NCI-H460 (cell line): ENCODE data around the gene MGAT3. TPM values are rescaled to one million over a fixed set of nuclear protein-coding genes. Genes with fewer than 3 reads are reported as not detected.
"Not testable (repeated sequence)": the region's sequence is repeated elsewhere in the genome, so short reads cannot be mapped to it uniquely, and the experiment has no call there.

Experiments
- DNase-seq: peaks from one replicate; pipeline ENCODE4 v3.0.0-alpha.2; 2016; ENCODE audit warnings: low read depth; ENCODE audit errors: extremely low read depth
- total RNA-seq: library from RNA; depleted of rRNA; stranded (reverse); fragments of >200 nt; shearing (Covaris generic); gene quantifications from 2 replicates; pipeline ENCODE4 v1.2.3, GENCODE V29; 2014

The MGAT3 gene
- total RNA-seq, 1 experiment from 2014 or later: 0.02 TPM

- no peak for DNase-seq
Observed at GRCh38 chr22:39508393-39508792, 51.6 kb downstream of the MGAT3 start.

DNA sequence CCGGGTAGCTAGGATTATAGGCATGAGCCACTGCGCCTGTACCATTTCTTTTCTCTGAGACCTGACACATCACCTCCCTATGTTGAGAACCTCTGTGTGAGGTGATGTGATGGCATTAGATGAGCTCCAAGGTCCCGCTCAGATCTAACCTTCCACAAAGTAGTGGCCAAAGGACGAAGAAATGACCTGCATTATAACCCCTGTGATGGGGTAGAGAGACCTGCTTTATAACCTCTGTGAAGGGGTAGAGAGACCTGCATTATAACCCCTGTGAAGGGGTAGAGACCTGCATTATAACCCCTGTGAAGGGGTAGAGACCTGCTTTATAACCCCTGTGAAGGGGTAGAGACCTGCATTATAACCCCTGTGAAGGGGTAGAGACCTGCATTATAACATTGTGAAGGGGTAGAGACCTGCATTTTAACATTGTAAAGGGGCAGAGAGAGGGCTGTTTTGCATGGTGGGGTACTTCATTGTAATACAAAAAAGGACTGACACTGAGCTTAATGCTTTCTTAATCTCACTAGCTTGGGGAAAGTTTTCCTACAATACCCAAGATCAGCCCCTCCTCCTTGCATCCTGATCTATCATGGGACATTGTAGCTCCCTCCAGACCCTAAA is 53.8 kb downstream of the MGAT3 start:
- no peak for DNase-seq

DNA sequence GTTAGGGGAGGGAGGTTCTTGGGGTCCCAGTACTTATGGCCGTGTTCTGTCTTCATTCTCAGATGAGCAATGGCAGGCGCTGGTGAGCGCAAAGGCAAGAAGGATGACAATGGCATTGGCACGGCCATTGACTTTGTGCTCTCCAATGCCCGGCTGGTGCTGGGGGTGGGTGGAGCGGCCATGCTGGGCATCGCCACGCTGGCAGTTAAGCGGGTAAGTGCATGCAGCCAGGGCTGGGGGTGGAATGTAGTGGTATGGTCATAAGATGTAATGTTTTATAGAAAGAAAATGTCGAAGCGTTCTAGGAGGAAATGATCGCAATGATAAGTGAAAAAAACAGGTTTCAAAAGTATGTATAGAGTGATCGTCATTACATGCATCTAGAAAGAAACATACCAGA is 54.4 kb downstream of the MGAT3 start:
- DNase-seq: no peak

DNA sequence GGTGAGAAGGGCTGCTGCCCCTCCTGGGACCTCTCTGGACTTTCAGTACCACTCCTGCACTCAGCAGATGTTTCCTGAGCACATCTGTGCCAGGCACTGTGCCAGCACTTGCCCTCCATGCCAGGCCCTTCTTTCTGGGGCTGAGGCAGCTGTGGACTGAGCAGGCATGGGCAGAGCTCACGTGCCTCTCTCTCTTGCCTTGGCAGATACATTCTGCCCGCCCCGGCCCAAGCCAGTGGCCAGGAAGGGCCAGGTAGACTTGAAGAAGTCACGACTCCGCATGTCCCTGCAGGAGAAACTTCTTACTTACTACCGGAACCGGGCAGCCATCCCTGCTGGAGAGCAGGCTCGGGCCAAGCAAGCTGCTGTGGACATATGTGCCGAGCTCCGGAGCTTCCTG is 55.2 kb downstream of the MGAT3 start:
- DNase-seq: no peak

- DNase-seq: no peak
Observed at GRCh38 chr22:39513791-39514190, 57.0 kb downstream of the MGAT3 start.

DNA sequence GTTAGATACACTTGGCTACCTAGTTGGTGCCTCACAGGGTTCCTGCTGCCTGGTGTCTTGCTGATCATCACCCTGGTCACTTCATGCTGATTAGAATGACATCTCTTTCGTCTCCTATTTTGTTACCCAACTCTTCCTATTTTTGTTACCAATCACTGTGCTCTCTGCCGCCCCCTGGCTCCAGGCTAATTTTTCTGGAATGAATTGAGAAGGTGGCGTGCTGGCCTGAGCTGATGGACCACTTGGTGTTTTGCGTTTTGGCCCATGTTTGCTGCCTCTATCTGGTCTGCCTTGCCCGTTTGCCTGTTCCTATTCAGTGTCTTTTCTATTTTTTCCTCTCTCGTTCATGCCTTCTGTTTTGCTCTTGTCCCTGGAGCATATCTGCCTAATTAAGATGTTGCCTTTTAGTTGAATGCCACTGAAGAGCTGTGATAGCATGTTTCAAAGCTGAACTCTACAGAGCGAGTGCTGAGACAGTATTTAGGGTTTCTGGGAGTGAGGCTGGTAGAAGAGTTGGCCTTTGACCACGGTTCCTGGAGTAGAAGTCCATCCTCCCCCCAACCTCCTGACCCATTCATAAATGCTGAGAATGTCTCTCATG is 57.7 kb downstream of the MGAT3 start:
- no peak for DNase-seq

- no peak for DNase-seq
Observed at GRCh38 chr22:39515266-39516050, 58.6 kb downstream of the MGAT3 start.

DNA sequence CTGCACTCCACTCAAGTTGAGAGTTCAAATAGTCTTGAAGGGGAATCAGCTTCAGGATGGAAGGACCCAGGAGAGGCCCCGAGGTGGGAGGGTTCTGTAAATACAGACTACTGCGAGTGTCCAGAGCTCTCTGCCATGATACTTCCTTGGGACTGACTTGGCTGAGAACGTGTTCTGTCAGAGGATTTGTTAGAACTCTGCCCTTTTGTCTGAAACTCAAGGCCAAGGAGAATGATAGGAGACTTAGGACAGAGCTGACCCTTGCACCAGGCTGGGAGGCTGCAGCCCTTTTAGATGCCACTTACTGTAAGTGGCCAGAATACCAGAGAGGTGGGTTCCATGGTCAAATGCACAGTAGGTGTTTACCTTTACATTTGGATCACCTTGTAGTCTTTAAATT is 60.7 kb downstream of the MGAT3 start:
- DNase-seq: no peak

DNA sequence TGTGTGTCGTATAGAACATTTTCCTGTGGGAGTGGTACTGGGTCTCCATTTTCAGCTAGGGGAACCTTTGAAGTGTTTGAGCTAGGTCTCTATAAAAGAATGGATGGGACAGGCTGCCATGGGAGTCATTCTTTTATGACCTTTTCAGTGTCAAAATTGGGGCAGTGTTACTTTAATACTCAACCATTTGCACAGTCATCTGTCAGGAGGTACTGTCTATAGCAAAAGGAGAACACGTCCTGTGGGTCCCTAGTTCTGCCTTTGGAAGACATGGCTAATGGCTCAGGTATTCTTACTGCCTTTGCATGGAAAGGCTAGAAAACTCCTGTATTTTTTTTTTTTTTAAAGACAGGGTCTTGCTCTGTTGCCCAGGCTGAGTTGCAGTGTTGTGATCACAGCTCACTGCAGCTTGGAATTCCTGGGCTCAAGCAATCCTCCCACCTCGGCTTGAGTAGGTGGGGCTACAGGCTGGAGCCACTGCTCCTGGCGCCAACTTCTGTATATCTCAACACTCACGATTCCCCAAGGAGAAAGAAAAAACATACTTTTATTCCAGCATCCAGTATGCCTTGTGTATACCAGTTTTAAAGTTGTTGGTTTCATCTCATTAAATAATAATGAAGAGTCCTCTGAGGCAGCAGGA is 61.5 kb downstream of the MGAT3 start:
- no peak for DNase-seq

- DNase-seq: no peak
Observed at GRCh38 chr22:39518996-39519680, 62.3 kb downstream of the MGAT3 start.

DNA sequence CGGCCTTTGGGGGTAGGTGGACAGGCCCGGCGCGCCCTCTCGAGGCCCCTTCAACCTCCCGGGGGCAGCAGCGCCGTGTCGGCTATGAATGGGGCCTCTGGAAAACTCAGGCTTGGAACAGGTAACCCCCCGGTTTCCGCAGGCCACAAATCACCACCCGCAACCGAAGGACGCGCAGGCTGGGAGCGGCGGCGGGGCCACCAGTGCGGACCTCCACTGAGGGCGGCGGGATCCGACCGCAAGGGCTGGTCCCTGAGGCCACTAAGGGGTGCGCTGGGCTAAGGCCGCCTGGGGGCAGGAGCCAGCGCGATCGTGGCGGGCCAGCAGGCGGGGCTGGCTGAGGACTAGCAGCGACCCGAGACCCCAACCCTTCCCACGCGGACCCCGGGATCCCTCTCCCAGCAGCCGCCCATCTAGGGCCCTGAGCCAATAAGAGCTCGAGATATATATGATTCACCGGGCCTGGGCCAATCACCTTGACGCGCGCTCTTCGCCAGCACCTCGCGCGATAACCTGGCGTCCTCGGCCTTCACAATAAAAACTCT is 62.9 kb downstream of the MGAT3 start:
- DNase-seq: peak; percentile 96

GRCh38 chr22:39520226-39521105 is 63.7 kb downstream of the MGAT3 start, which contains the start of gene ATF4:
Gene ATF4, plus strand, starts transcription at chr22:39520562. Its CDS starts 884 bp downstream, at chr22:39521446.
- DNase-seq: no peak

DNA sequence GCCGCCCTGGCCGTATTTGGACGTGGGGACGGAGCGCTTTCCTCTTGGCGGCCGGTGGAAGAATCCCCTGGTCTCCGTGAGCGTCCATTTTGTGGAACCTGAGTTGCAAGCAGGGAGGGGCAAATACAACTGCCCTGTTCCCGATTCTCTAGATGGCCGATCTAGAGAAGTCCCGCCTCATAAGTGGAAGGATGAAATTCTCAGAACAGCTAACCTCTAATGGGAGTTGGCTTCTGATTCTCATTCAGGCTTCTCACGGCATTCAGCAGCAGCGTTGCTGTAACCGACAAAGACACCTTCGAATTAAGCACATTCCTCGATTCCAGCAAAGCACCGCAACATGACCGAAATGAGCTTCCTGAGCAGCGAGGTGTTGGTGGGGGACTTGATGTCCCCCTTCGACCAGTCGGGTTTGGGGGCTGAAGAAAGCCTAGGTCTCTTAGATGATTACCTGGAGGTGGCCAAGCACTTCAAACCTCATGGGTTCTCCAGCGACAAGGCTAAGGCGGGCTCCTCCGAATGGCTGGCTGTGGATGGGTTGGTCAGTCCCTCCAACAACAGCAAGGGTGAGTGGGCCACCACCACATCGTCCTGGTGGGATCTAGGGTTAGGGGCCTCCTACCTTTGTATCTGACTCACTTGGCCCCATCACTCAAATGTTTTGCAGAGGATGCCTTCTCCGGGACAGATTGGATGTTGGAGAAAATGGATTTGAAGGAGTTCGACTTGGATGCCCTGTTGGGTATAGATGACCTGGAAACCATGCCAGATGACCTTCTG is 64.5 kb downstream of the MGAT3 start:
- peak; percentile 46 for DNase-seq

DNA sequence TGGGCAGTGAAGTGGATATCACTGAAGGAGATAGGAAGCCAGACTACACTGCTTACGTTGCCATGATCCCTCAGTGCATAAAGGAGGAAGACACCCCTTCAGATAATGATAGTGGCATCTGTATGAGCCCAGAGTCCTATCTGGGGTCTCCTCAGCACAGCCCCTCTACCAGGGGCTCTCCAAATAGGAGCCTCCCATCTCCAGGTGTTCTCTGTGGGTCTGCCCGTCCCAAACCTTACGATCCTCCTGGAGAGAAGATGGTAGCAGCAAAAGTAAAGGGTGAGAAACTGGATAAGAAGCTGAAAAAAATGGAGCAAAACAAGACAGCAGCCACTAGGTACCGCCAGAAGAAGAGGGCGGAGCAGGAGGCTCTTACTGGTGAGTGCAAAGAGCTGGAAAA is 65.3 kb downstream of the MGAT3 start:
- not testable (repeated sequence) for DNase-seq

DNA sequence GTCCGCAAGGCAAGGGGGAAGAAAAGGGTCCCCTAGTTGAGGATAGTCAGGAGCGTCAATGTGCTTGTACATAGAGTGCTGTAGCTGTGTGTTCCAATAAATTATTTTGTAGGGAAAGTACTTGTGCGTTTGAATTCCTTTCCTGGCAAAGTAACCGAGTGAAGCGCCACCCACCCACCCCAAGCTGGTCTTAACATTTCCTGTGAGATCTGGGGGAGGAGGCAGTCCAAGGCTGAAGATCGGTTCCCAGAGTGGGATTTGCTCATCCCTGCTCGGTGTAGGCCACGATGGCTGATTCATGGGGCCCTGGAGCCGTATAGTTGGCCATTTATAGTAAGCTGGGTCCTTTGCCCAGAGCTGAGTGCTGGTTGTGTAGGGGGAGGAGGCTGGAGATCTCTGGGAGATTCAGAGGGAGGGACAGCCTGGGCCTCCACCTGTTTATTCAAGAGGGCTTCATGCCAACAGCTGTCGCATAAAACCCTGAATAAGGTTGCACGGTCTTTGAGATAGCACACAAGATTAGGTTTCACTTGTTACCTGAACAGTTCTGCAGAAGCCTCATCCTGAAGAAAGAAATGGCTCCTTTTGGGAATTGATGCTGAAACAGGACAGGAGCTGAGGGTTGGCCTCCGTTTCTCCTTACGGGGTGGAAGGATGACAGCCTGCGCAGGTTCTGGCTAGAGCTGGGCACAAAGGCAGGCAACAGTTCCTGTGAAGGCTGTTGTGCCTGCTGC is 65.9 kb downstream of the MGAT3 start:
- peak; percentile 43 for DNase-seq

GRCh38 chr22:39524089-39524752 is 67.4 kb downstream of the MGAT3 start:
- no peak for DNase-seq
